Measurements from ENCODE around the gene MAGI1. TPM values are rescaled to one million over a fixed set of nuclear protein-coding genes. Genes with fewer than 3 reads are reported as not detected.

Gene MAGI1
- total and polyA plus RNA-seq, 4 donors = 9.9 to 88.1 (median 24.6) TPM

DNA sequence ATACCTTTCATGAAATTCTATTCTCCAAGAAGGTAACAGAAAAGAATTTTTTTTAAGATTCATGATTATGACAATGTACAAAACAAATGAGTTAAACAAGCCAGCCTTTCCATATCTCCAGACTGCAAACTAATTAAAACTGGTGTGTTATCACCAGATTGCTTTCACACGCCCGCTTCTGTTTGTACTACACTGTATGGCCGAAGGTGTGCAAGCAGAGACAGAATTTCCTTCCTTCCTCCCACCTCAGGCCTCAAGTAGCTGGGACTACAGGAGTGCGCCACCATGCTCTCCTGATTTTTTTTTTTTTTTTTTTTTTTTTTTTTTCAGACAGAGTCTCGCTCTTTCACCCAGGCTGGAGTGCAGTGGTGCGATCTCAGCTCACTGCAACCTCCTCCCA, 400.4 kb downstream of the MAGI1 start:
- Histone ChIP-seq H3K27me3 (ENCODE audit: control insufficient read depth in 3 of 3, insufficient read depth in 3 of 3, low read length in 2 of 3) (no peaks in the 10 kb centered on the region), H3K36me3 (ENCODE audit: control insufficient read depth in 4 of 4, insufficient read depth in 4 of 4, low read length in 4 of 4) (no peaks in the 10 kb centered on the region), H3K9me3 (ENCODE audit: control insufficient read depth in 4 of 4, insufficient read depth in 3 of 4, low read length in 3 of 4) (no peaks in the 10 kb centered on the region), H3K4me3 (no peak overlapping the region), H3K4me1 (ENCODE audit: control insufficient read depth in 5 of 5, insufficient read depth in 5 of 5, low read length in 5 of 5) (peaks cover 0 to 22% (median 2%) of the 10 kb centered on the region in 5 donors), H3K9ac (ENCODE audit: insufficient read depth in 1 of 2, low read length in 2 of 2) (no peak overlapping the region), H3K27ac (ENCODE audit: low read depth in 1 of 2, low read length in 1 of 2) (no peak overlapping the region)
- 95% methylated on average over 6 of the region's 6 CpGs for WGBS, 2 donors
- TF ChIP-seq, protein P1, sequence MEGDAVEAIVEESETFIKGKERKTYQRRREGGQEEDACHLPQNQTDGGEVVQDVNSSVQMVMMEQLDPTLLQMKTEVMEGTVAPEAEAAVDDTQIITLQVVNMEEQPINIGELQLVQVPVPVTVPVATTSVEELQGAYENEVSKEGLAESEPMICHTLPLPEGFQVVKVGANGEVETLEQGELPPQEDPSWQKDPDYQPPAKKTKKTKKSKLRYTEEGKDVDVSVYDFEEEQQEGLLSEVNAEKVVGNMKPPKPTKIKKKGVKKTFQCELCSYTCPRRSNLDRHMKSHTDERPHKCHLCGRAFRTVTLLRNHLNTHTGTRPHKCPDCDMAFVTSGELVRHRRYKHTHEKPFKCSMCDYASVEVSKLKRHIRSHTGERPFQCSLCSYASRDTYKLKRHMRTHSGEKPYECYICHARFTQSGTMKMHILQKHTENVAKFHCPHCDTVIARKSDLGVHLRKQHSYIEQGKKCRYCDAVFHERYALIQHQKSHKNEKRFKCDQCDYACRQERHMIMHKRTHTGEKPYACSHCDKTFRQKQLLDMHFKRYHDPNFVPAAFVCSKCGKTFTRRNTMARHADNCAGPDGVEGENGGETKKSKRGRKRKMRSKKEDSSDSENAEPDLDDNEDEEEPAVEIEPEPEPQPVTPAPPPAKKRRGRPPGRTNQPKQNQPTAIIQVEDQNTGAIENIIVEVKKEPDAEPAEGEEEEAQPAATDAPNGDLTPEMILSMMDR (IDR thresholded peaks at IDR 0.05; ENCODE audit: control extremely low read depth, extremely low read depth) = no peak
- DNase-seq (no peak), ATAC-seq (ENCODE audit: insufficient read depth, low FRiP score) (no peak)

DNA sequence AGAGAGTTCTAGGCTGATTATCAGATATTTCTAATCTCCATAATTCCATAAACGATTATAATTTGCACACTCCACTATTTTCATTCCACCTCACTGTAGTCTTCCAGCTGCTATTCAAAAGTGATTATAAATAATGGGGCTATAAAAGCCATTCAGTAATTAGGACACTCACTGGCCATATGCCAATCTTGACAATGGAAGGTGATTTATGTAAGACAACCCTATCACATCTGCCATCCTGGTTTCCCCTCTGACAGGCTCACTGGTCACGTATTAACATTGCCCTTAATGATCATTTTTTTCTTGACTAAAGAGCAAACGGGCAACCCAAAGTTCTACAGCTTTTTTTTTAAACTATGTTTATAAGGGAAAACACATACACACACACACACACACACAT, 402.4 kb downstream of the MAGI1 start:
- TF ChIP-seq, protein P1 (IDR thresholded peaks at IDR 0.05; ENCODE audit: control extremely low read depth, extremely low read depth) = no peak
- DNase-seq (peak in 1 of 3 donors; percentile 27), ATAC-seq (ENCODE audit: insufficient read depth, low FRiP score) (no peak)
- H3K4me3 ChIP-seq = no peak overlapping the region
- H3K27ac ChIP-seq (ENCODE audit: low read depth in 1 of 2, low read length in 1 of 2) = no peak overlapping the region
- H3K9me3 ChIP-seq (ENCODE audit: control insufficient read depth in 4 of 4, insufficient read depth in 3 of 4, low read length in 3 of 4) = no peaks in the 10 kb centered on the region
- no peak overlapping the region for H3K9ac ChIP-seq (ENCODE audit: insufficient read depth in 1 of 2, low read length in 2 of 2)
- H3K27me3 ChIP-seq (ENCODE audit: control insufficient read depth in 3 of 3, insufficient read depth in 3 of 3, low read length in 2 of 3) = no peaks in the 10 kb centered on the region
- no peaks in the 10 kb centered on the region for H3K36me3 ChIP-seq (ENCODE audit: control insufficient read depth in 4 of 4, insufficient read depth in 4 of 4, low read length in 4 of 4)
- WGBS, 2 donors = 44 to 65% methylated on average over 3 of the region's 3 CpGs
- H3K4me1 ChIP-seq (ENCODE audit: control insufficient read depth in 5 of 5, insufficient read depth in 5 of 5, low read length in 5 of 5) = peaks cover 0 to 13% (median 0%) of the 10 kb centered on the region in 5 donors

DNA sequence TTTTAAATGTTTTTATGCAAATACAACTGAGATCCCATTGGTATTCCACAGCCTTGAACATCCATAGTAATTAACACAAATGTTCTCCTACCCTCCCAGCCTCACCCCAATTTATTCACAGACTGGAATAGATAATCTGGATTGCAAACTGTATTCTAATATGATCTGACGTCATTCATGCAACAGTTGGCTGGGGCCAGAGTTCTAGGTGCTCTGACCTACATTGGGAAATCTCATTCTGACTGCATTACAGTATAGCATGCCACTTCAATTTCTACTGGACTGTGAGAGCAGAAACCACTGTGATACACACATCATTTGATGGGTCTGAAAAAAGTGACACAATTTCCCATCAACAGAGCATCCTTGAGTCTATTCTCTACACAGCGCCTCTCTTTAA, 403.1 kb downstream of the MAGI1 start:
- H3K9me3 ChIP-seq (ENCODE audit: control insufficient read depth in 4 of 4, insufficient read depth in 3 of 4, low read length in 3 of 4) = no peaks in the 10 kb centered on the region
- peaks cover 0 to 12% (median 0%) of the 10 kb centered on the region in 5 donors for H3K4me1 ChIP-seq (ENCODE audit: control insufficient read depth in 5 of 5, insufficient read depth in 5 of 5, low read length in 5 of 5)
- WGBS, 2 donors = 83 to 92% methylated on average over 2 of the region's 2 CpGs
- peaks cover 0 to 2% (median 0%) of the 10 kb centered on the region in 4 donors for H3K36me3 ChIP-seq (ENCODE audit: control insufficient read depth in 4 of 4, insufficient read depth in 4 of 4, low read length in 4 of 4)
- no peak for DNase-seq
- H3K27me3 ChIP-seq (ENCODE audit: control insufficient read depth in 3 of 3, insufficient read depth in 3 of 3, low read length in 2 of 3) = no peaks in the 10 kb centered on the region
- ATAC-seq (ENCODE audit: insufficient read depth, low FRiP score) = no peak
- TF ChIP-seq, protein P1 (IDR thresholded peaks at IDR 0.05; ENCODE audit: control extremely low read depth, extremely low read depth) = no peak
- no peak overlapping the region for H3K27ac ChIP-seq (ENCODE audit: low read depth in 1 of 2, low read length in 1 of 2)
- H3K4me3 ChIP-seq = no peak overlapping the region
- no peak overlapping the region for H3K9ac ChIP-seq (ENCODE audit: insufficient read depth in 1 of 2, low read length in 2 of 2)

DNA sequence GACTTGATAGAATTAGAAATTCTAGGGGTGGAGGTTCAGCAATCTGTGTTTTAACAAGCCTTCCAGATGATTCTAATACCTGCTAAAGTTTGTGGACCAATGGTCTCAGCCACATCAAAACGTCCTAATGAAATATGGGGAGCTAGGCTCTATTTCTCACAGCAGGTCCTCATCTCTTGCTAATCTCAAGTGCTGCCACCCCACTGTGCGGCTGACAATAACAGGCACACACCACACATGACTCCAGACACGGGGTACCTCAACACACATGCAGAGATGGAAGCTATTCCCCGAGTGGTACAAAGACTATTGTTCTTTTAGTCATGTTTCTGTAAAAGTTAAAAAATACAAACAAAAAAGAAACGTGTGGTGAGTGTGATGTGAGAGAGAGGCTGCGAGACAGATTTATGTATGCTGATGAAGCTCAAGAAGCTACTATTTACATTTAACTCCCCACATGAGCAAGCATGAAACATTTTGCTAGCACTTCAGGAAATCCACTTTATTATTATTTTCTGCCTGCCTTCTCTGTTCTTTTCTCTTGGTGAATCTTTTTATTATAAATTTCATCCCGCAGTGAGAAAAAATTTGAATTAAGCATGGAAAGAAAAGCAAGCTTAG, 405.6 kb downstream of the MAGI1 start:
- Histone ChIP-seq H3K27ac (ENCODE audit: low read depth in 1 of 2, low read length in 1 of 2) (no peak overlapping the region), H3K36me3 (ENCODE audit: control insufficient read depth in 4 of 4, insufficient read depth in 4 of 4, low read length in 4 of 4) (peaks cover 0 to 2% (median 0%) of the 10 kb centered on the region in 4 donors), H3K9me3 (ENCODE audit: control insufficient read depth in 4 of 4, insufficient read depth in 3 of 4, low read length in 3 of 4) (no peaks in the 10 kb centered on the region), H3K4me3 (no peak overlapping the region), H3K9ac (ENCODE audit: insufficient read depth in 1 of 2, low read length in 2 of 2) (no peak overlapping the region), H3K27me3 (ENCODE audit: control insufficient read depth in 3 of 3, insufficient read depth in 3 of 3, low read length in 2 of 3) (no peaks in the 10 kb centered on the region), H3K4me1 (ENCODE audit: control insufficient read depth in 5 of 5, insufficient read depth in 5 of 5, low read length in 5 of 5) (peaks cover 0 to 13% (median 0%) of the 10 kb centered on the region in 5 donors)
- no peak for ATAC-seq (ENCODE audit: insufficient read depth, low FRiP score)
- DNase-seq = peak in 2 of 3 donors; percentile 36 to 69
- TF ChIP-seq, protein P1 (IDR thresholded peaks at IDR 0.05; ENCODE audit: control extremely low read depth, extremely low read depth) = no peak
- WGBS, 2 donors = 70 to 77% methylated on average over 7 of the region's 7 CpGs

Data from lung (tissue), 12 donors.